ENCODE data around the gene CREB3L1.

Gene CREB3L1, protein sequence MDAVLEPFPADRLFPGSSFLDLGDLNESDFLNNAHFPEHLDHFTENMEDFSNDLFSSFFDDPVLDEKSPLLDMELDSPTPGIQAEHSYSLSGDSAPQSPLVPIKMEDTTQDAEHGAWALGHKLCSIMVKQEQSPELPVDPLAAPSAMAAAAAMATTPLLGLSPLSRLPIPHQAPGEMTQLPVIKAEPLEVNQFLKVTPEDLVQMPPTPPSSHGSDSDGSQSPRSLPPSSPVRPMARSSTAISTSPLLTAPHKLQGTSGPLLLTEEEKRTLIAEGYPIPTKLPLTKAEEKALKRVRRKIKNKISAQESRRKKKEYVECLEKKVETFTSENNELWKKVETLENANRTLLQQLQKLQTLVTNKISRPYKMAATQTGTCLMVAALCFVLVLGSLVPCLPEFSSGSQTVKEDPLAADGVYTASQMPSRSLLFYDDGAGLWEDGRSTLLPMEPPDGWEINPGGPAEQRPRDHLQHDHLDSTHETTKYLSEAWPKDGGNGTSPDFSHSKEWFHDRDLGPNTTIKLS

DNA sequence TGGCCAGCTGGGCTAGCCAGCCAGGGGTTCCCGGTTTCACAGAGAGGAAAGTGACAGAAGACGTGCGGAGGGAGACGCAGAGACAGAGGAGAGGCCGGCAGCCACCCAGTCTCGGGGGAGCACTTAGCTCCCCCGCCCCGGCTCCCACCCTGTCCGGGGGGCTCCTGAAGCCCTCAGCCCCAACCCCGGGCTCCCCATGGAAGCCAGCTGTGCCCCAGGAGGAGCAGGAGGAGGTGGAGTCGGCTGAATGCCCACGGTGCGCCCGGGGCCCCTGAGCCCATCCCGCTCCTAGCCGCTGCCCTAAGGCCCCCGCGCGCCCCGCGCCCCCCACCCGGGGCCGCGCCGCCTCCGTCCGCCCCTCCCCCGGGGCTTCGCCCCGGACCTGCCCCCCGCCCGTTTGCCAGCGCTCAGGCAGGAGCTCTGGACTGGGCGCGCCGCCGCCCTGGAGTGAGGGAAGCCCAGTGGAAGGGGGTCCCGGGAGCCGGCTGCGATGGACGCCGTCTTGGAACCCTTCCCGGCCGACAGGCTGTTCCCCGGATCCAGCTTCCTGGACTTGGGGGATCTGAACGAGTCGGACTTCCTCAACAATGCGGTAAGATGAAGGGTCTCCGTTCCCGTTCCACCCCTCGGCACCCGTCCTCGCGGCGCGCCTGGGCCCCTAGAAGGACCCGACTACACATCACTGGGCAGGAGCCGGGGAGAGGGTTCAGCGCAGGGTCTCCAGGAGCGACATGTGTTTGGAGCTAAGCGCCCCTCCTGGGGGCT is at the start of gene CREB3L1:
CREB3L1 (plus strand) TSS at position 41 of the 765 bp plus-strand sequence; CDS start at position 491, 450 bp downstream.
- DNase-seq, result no peak

DNA sequence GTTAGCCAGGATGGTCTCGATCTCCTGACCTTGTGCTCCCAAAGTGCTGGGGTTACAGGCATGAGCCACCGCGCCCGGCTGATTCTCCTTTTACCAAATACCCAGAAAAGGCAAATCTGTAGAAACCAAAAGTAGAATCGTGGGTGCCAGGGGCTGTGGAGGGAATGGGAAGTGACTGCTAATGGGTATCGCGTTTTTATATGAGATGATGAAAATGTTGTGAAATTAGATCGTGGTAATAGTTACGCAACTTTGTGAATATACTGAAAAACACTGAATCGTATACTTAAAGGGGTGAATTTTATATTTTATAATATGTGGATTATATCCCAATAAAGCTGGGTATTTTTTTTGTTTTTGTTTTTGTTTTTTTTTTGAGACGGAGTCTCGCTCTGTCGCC is 48.2 kb upstream of the CREB3L1 start:
- DNase-seq, result no peak

DNA sequence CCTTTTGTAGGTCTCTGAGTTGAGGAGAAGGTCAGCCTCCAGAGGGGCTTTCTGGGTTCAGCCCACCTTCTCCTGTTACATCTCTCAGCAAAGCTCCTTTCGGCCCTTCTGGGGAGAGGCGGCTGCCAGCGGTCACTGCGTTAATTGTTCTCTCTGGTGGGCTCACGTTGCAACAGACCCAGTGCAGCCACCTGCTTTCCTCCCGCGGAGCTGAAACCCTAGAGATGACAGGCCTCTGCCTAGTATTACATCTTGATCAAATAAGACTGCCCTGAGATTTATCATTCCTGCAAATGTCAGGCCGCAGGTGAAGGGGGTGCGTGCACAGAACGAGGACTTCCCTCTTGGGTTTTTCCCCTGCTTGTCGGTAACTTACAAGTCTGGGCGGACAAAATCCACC is 43.2 kb upstream of the CREB3L1 start:
- DNase-seq, result no peak

DNA sequence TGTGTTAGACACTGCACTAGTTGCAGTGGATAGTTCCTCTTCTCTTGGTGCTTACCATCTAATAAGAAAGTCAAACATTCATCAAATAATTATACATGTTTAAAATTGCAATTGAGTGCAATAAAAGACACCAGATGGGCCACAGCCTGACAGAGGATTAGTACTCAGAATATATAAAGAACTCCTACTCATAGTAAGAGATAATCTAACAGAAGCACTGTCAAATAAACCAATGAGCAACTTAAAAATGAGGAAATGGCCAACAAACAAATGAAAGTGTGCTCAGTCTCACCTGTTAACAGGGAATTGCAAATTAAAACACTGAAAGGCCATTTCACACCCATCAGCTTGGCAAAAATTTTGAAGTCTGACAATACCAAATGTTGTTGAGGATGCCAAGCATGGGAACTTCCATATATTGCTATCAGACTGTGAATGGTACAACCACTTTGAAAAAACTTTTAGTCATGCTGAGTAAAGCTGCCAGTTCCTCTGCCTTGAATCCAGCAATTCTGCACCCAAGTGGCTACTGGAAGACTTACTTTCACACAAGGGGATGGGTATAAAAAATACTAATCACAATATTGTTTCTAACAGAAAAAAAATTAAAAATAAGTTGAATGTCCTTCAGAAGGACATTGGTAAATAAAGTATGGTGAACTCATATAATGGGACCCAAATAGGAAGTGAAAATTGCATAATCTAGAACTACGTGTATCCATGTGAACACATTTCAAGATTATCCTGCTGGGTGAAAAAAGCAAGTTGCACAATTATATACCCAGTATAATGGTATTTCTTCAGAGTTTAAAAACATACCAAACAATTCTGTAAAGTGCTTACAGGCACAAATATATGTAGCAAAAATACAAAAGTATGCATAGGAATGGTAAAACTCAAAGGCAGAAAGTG is 41.4 kb upstream of the CREB3L1 start:
- no peak for DNase-seq

DNA sequence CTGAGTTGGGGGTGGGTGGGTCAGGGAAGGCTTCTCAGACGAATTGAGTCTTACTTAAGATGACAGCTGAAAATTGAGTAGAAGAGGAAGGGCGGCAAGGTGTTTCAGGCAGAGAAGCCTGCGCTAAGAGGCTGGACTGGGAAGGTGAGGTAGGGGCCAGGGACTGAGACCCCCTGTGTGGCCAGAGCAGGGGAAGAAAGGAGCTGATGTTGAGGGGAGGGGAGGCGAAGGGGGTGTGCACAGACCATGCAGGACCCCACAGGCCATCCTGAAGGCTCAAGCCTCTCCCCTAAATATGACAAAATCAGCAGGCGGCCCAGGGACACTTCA is 40.6 kb upstream of the CREB3L1 start:
- no peak for DNase-seq

DNA sequence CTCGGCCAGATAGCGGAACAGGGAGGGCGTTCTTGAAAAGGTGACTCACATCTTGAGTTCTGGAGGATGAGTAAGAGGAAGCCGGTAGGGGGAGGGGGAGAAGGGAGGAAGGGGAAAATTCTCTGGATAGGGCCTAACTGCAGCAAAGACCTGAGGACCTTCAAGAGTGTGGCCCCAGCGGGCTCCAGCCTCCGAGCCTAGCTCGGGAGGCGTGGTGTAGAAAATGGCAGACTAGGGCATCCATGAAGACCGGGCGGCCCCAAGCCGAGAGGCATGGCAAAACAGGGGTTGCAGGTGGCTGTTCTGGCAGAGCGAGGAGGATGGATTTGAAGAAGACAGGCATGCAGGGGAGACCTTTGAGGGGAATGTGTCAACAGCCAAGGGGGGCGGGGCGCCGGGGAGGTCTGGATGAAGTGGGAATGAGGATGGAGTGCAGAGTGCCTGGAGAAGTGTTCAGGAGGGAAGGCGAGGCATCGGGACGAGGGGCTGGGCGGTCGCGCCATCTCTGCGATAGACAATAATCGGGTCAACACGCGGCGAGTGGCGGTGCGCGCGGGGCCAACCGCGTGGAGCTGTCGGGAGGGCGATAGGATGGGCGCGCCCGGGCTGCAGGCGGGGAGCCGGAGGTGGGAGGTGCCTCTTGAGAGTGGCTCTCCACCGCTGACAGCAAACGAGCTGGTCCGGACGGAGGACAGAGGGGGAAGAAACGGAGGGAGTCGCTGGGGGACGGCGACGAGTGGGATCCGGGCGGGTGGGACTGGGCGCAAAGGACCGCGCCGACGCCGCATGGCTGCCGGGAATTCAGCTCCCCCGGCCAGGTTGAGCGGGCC is 40.0 kb upstream of the CREB3L1 start:
- DNase-seq, result peak; percentile 88

DNA sequence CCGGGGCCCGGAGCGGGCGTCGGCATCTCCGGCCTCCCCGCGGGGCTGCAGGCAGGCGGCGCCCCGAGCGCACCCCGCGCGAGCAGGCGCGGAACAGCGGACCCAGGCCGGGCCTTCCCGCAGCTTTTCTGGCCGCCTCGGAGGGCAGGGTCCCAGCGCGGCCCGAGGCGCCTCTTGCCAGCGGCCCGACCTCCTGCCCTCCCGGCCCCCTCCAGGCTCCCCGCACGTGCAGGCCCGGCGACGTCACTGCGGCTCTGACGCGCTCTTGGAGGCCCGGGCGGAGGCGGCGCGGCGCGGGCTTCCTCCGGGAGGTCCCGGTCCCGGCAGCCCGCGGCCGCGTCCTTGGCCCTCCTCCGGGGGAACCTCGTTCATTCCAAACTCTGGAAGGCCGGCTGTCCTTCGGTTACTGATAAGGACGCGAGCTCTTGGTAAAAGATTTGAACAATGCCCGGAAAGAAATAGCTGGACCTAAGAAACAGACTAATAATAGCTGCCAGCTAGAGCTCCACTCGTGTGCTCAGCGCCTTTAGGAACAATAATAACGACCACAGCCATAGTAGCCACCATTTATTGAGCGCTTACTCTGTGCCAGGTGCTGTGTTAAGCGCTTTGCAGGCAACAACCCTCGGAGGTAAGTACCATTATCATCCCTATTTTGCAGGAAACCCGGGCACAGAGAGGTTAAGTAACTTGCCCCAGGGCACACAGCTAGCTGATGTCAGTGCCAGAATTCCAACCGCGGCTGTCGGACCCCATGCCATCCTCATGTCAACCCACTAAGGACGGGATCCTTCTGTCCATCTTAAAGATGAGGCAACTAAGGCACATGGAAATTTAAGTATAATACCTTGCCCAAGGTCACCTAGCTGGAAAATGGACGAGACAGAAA is 39.1 kb upstream of the CREB3L1 start:
- peak; percentile 78 for DNase-seq

DNA sequence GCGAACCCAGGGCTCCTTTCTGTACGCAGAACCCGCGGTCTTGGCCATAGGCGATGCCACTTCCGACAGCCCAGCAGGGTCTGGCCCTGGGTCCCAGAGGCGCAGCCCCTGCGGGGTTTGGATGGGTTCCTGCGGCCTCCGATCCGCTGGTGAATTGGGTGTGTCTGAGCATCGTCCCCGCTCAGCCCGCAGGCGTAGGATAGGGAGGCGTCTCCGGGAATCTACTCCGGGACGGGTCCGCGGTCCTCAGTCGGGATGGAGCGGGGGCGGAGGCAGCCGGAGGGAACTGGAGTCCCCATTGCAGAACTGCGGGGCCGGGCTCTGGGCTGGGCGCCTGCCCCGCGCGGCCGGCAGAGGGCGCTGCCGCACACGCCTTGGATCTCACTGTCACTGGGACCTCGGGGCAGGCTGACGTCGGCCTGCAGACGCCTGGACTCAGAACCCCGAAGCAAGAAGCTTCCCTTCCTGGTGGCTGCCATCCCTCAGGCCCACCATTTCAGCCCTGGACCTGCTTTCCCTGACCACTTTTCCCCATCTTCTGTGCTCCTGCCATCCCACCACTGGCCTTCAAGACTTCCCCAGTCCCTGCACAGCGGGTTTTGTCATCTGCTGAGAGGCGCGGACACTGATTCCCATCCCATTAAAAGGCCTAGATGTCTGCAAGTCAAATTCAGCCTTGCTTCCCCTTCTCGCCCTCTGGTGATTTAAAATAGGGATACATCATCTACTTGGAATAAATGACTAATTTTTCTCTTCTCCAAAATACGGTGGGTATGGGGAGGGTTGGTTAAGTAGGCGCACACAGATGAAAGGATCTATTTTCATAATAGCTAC is 38.3 kb upstream of the CREB3L1 start:
- peak; percentile 90 for DNase-seq

DNA sequence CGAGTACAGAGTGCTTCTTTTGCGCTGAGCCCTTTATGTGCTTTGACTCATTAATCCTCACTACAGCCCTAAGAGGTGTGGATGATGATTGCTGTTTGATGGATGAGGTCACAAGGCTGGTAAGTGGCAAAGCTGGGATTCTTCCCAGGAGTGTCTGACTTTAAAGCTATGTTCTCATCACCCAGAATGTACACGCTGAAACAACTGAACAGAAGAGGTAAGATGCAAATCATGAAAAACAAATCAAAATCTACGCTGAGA is 37.7 kb upstream of the CREB3L1 start:
- DNase-seq, result no peak

DNA sequence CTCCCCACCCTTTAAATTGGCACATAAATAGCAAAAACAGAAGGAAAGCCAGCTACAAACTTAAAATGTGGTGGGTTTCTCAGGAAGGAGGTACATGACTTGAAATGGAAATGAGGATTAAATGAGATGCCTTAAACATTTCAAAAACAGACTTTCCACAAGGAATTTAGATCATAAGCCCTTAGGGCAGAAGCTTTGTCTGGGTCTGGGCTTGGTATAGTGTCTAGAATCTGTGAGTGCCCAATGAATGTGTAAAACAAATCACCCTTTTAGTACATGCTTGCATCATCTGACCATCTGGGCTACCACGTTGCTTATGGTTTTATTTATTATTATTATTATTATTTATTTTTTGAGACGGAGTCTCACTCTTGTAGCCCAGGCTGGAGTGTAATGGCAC is 37.1 kb upstream of the CREB3L1 start:
- DNase-seq, result no peak

DNA sequence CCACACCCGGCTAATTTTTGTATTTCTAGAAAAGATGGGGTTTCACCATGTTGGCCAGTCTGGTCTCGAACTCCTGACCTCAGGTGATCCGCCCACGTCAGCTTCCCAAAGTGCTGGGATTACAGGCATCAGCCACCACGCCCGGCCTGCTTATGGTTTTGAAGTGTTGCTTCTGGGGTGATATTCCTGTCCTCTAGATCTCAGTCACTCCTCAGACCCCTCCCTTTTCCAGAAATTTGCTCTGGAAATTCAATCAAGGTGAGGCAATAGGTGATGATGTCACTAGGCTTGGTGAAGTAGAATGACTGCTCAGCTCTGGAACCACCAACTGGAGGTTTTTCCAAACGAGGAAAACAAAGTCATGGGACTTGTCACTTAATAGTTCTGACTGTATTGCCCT is 36.6 kb upstream of the CREB3L1 start:
- no peak for DNase-seq

DNA sequence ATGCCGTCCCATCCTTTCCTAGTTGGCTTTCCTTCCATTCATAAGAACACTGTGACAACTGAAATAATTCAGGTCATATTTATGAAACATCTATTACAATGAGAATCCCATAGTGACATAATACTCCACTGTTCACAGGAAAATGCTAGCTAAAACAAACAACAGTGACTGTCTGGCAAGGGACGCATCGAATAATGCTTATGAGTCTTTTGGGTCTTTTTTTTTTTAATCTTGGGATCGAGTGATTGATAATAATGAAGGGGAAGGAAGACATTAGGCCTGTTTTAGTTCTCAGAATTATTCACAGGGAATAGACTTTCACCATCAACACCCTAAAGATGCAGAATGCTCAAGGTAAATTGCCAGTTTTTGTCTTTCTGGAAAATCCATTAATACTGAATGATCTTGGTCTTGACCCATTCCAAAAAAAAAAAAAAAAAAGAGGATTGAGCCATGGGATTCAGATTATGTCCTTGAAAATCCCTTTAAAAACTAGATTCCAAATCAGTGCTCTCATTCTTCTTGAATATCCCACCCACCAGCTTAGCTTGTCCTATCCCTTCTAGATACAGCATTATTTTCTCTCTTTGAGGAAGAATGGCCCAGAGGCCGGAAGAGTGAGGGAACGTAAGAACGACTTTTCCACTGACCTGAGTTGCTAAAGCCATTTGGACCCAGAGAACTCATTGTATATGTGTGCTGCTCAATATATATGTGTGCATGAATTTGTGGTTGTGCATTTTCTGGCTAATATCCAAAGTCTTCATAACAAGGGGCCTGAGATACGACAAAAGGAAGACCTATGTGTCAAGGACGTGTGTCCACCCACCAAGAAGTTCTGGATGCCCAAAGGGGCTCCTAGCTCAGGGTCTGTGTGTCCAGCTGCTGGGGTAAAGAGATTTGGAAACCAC is 35.2 kb upstream of the CREB3L1 start:
- DNase-seq, result no peak

DNA sequence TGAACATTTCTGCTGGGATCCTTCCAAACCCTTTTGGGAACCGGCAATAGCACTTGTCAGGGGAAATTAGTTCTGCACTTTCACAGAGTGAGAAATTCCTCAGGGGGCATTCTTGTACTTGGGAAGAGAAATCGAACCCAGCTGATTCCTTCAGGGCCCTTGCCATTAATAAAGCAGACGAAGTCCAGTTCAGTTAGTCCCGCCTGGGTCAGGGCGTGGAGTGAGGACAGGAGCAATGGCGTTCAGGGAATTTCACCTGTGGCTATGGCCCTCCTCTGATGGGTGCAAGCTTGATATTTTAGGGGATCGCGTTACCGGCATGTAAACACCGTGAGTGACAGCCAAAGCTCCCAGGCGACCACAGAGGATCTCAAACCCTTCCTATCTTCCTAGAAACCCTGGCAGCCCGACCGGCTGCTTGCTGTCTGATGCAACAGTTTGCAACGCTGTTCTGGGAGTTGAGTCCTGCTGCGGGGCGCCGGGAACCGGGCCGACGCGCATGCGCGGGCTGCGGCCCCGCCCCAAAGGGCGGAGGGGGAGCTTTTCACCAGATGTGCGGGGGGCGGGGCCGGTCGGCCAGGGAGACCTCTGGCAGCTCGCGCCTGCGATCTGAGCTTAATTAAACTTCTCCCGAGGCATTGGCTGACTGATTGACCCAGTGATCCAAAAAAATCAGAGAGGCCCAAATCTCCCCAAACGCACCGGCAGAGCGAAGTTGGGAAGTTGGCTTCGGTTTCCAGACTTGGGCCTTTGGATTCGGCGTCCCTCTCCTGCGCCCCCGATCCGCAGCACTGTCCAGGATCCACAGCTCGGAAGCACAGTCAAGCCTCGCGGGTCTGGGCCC is 34.3 kb upstream of the CREB3L1 start:
- DNase-seq, result peak; percentile 96

DNA sequence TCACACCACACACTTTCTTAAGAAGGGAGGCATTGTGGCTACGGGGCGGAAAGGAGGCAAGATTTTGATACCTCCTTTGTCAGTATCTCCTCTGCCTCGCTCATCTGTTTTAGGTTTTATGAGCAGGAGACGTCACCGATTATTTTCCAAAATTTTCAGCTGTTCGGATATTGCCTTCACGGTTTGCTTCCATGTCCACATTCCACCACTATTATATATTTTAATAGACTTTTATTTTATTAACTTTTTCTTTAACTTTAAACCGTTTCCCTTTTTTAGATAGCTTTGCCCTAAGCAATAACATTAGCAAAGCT is 33.7 kb upstream of the CREB3L1 start:
- DNase-seq, result no peak

DNA sequence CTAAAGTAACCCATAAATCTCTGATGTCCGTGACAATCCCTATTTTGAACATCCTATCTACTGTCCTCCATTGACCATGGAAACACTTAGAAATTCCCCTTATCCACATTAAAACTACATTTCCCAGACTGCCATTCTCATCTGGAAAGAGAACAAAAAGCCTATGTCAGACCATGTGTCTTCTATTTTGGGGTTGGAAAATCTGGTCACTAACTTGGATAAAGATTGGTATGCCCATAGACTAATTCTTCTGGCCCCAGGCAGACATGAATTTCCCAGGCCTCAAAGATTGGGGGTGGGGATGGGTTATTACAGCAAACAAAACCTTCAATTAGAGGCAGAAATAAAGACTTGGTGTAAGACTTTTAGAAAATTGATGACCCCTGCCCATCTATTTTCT is 30.9 kb upstream of the CREB3L1 start:
- no peak for DNase-seq

DNA sequence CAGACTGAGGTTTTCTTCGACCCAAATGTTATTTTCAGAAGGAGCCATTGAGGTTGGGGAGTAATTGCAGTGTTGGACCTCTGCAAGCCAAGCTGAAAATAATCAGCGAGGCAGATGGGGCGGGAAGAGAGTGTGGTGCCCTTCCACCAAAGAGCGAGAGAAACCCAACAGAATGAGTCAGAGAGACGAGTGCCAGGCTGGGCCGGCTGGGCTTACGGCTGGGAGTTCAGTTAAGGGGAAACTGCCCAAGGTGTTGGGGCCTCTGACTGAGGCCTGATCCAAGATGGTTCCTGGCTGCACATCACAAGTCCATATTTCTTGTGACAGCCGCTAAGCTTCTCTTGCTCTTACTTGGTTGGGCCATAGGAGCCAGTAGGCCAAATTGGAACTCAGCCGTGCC is 30.4 kb upstream of the CREB3L1 start:
- DNase-seq, result no peak

DNA sequence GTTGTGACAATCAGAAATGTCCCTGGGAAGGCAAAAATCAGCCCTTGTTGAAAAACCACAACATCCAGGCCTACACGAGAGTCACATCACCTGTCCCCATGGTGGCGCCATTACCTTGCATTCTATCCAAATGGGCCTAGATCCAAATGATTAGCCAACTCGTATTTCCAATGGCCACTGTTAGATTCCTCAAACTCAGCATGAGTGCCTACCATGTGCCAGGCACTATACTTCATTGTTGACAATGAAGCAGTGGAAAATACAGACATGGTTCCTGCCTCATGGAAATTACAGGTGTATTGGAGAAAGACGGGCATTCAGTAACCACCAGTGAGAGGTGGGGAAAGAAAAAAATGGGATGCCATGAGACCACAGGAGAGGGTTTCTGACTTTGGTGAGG is 29.8 kb upstream of the CREB3L1 start:
- peak; percentile 32 for DNase-seq

DNA sequence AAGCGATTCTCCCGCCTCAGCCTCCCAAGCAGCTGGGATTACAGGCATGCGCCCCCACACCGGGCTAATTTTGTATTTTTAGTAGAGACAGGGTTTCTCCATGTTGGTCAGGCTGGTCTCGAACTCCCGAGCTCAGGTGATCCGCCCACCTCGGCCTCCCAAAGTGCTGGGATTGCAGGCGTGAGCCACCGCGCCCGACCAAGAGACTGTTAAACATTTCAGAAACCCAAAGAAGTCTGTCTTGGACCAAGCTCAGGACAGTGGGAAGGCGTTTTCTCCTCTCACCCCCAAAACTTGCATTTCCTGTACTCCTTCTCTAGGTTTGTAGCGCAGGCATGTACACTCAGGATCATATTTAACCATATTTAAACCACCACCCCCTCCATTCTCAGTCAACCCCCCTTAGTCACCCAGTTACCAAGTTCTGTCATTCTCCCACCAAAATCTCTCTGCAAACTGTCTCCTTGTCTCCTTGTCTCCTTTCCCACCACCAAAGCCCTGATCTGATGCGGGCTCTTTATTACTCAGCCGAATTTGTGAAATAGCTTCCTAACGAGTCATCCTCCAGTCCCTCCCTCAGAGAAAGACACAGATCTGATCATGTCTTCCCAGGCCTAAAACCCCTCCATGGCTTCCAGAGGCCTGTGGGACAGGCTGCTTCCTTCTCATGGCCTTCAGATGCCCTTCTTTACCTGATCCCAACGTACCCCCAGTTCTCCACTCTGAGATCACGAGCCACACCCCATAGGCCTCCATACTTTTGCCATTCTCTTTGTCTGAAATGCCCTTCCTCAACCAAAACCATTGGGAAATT is 29.0 kb upstream of the CREB3L1 start:
- DNase-seq, result peak; percentile 30

All from activated CD4-positive, alpha-beta T cell treated with anti-CD3 and anti-CD28 coated beads, Interleukin-10, Interleukin-2, amounts not matched to agents 100 ng/mL and 50 ng/mL, durations not matched to agents 16 hours and 8 hours (primary cell).